Measurements from ENCODE around the gene DNLZ. TPM values are rescaled to one million over a fixed set of nuclear protein-coding genes. Genes with fewer than 3 reads are reported as not detected.

The DNLZ gene
- total RNA-seq, 1 experiment from 2014 or later, result 26.5 TPM

GRCh38 chr9:136333045-136333444 lies 30.5 kb downstream of the DNLZ start:
- ChIA-PET CTCF (interaction anchor here (0.7 kb wide), 1 partner anchor 63 kb away, joined by 3 read pairs; no protein-coding TSS in a partner anchor), POLR2A (no interaction called here)
- H3K4me3 ChIP-seq (ENCODE audit: low read depth in 2 of 2, low read length in 2 of 2), result no peak overlapping the region
- BruUV-seq (replicated peaks), result no TSS peak
- intact Hi-C loops (cut with micrococcal nuclease; ENCODE audit: unreplicated experiment), result no loop called here
- in situ Hi-C loops (cut with HindIII; ENCODE audit: low pct_unique_long_range_greater_than_20kb, low sequenced_read_pairs), result no loop called here
- no peaks in the 10 kb centered on the region; the same call in 1 of the 2 replicates for H3K4me1 ChIP-seq (ENCODE audit: control insufficient read depth, insufficient read depth, low read length)
- H3K9me3 ChIP-seq (ENCODE audit: control insufficient read depth, insufficient read depth, low read depth, low read length), result no peaks in the 10 kb centered on the region
- H3K36me3 ChIP-seq (ENCODE audit: control insufficient read depth, insufficient read depth, low read length), result no peaks in the 10 kb centered on the region; the same call in 1 of the 2 replicates
- DNase-seq (ENCODE audit: low read depth, low spot score), result no peak
- ATAC-seq, result no peak
- TF ChIP-seq TCF7L2 (IDR thresholded peaks at IDR 0.05; ENCODE audit: low read depth, low read length), result no peak
- TF ChIP-seq, protein P1, sequence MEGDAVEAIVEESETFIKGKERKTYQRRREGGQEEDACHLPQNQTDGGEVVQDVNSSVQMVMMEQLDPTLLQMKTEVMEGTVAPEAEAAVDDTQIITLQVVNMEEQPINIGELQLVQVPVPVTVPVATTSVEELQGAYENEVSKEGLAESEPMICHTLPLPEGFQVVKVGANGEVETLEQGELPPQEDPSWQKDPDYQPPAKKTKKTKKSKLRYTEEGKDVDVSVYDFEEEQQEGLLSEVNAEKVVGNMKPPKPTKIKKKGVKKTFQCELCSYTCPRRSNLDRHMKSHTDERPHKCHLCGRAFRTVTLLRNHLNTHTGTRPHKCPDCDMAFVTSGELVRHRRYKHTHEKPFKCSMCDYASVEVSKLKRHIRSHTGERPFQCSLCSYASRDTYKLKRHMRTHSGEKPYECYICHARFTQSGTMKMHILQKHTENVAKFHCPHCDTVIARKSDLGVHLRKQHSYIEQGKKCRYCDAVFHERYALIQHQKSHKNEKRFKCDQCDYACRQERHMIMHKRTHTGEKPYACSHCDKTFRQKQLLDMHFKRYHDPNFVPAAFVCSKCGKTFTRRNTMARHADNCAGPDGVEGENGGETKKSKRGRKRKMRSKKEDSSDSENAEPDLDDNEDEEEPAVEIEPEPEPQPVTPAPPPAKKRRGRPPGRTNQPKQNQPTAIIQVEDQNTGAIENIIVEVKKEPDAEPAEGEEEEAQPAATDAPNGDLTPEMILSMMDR (IDR thresholded peaks at IDR 0.05), result no peak
- TF ChIP-seq REST (IDR thresholded peaks at IDR 0.05; ENCODE audit: insufficient read depth in 1 of 2, low read depth in 2 of 2, low read length in 1 of 2), result no peak
- TF ChIP-seq SIN3A (IDR thresholded peaks at IDR 0.05; ENCODE audit: borderline replicate concordance, insufficient read depth, low read depth, low read length), result no peak
- TF ChIP-seq POLR2AphosphoS5 (IDR thresholded peaks at IDR 0.05; ENCODE audit: low read depth, low read length), result no peak
- H3K27ac ChIP-seq (ENCODE audit: low read length), result no peak overlapping the region
- no peaks in the 10 kb centered on the region for H3K27me3 ChIP-seq (ENCODE audit: control insufficient read depth, insufficient read depth, low read length)

- DNase-seq (ENCODE audit: low read depth, low spot score) (no peak), ATAC-seq (no peak)
- Histone ChIP-seq H3K4me1 (ENCODE audit: control insufficient read depth, insufficient read depth, low read length) (no peaks in the 10 kb centered on the region; the same call in 1 of the 2 replicates), H3K9me3 (ENCODE audit: control insufficient read depth, insufficient read depth, low read depth, low read length) (no peaks in the 10 kb centered on the region), H3K36me3 (ENCODE audit: control insufficient read depth, insufficient read depth, low read length) (no peaks in the 10 kb centered on the region; the same call in 1 of the 2 replicates), H3K27me3 (ENCODE audit: control insufficient read depth, insufficient read depth, low read length) (no peaks in the 10 kb centered on the region), H3K4me3 (ENCODE audit: low read depth in 2 of 2, low read length in 2 of 2) (no peak overlapping the region), H3K27ac (ENCODE audit: low read length) (no peak overlapping the region)
- in situ Hi-C loops (cut with HindIII; ENCODE audit: low pct_unique_long_range_greater_than_20kb, low sequenced_read_pairs) (no loop called here), intact Hi-C loops (cut with micrococcal nuclease; ENCODE audit: unreplicated experiment) (no loop called here)
- POLR2A ChIA-PET, result no interaction called here
- TF ChIP-seq REST (IDR thresholded peaks at IDR 0.05; ENCODE audit: insufficient read depth in 1 of 2, low read depth in 2 of 2, low read length in 1 of 2) (no peak), TCF7L2 (IDR thresholded peaks at IDR 0.05; ENCODE audit: low read depth, low read length) (no peak), POLR2AphosphoS5 (IDR thresholded peaks at IDR 0.05; ENCODE audit: low read depth, low read length) (no peak)
- CTCF ChIA-PET, result interaction anchor here (0.7 kb wide), 1 partner anchor 870 kb away, joined by 20 read pairs; no protein-coding TSS in a partner anchor
- BruUV-seq (replicated peaks), result no TSS peak
These were observed 31.0 kb downstream of the DNLZ start for GRCh38 chr9:136332482-136332983.
